ENCODE measurements around the gene AKAP11.

AKAP11 gene

DNA sequence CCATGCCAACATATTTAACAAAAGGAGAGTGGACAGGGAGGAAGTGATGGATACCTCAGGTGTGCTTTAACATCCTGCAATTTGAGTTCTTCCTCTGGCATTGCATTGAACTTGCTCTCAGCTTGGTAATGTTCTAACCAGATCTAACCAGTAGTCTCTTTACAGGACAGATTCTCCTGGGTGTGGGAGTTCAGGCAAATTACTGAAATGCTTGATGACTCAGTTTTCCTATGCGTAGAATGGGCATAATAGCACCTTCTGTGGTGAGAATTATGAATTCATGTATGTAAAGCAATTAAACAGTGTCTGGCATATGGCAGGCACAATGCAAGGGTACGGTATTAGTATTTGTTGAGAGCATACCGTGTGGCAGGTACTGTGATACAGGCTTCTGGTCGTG, 3.6 kb downstream of the AKAP11 start:
- DNase-seq = no peak

DNA sequence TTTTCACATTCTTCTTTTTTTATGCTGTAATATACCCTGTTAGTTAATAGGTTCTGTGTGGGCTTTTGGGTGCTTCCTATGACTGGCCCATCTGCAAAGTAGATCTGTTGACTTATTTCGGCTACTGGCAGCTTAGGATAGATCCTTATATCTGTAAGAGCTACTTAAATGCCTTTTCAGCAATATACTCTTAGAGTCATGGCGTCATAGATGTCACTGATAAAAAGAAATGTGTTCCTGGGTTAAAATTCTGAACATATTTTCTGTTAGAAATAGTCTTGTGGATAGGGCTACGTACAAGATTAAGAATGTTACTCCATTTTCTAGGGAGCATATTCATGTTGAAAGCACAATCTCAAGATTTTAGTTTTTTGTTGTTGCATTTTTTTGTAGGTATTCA, 4.7 kb downstream of the AKAP11 start:
- DNase-seq = no peak

DNA sequence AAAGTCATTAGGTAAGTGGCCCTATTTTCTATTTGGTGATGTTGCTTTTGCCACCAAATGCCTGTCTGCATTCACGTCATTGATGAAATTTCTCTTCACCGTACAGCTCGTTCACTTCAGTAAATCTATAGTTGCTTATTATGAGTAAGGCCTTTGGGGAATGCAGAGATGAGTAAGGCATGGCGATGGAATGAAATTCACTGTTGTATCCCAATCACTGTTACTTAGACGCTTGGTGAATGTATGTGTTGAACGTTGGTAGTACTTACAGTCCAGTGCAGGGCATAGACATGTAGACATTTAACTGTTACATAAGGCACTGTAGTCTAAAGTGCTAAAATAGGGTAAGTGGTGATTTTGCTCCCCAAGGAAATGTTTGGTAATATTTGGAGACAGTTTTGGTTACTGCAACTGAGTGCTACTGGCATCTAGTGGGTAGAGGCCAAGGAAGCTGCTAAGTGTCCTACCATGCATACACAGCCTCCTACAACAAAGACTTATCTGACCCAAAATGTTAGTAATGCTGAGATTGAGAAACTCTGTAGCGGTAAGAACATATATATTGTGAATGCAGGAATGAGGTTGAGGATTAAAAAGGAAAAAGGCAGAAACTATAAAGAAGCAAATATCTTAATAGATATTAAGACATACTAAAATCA, 5.8 kb downstream of the AKAP11 start:
- DNase-seq = no peak

DNA sequence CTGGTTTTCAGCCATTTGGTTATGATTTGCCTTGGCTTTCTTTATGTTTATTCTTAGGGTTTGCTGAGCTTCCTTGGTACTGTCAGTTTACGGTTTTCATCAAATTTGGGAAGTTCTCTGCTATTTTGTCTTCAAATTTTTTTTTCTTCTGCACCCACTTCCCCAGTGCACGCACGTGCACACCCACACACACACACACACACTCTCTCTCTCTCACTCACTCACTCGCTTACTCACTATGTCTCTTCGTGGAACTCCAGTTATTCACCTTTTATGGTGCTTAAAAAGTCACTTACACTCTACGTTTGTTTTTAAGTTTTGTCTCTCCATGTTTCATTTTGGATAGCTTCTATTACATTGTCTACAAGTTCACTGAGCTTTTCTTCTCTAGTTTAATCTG, 7.1 kb downstream of the AKAP11 start:
- no peak for DNase-seq

DNA sequence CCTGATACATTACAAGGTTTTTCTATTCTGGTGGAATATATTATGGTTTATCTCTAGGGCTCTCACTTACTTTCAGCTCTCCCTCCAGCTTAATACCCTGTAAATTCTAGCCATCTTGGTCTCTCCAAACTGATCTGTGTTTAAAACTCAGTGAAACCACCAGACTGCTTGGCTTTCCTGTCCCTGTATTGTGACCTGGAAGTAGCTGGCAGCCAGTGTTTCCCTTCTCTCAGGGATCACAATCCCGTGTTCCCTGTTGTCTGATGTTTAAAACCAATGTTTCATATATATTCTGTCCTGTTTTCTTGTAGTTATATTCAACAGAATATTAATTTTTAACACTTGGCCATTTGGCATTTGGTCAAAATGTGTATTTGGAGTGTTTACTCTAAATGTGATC, 8.0 kb downstream of the AKAP11 start:
- DNase-seq = no peak

DNA sequence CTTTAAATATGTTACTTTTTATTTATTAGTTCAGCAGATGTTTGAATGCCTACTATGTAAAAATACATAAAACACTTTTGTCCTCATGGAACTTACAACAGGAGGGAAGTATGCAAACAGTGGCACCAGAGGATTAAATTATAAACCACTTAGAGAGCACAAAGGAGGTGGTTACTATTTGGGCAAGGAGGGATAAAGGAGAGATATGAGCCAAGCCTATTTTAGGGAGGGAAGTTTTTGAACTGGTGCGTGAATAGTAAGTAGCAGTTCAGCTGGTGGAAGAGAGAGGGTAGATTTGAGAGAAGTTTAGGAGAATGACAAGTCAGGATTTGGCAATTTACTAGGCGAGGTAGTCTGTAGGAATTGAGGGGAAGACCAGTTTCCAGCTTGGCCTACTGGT, 8.6 kb downstream of the AKAP11 start:
- no peak for DNase-seq

DNA sequence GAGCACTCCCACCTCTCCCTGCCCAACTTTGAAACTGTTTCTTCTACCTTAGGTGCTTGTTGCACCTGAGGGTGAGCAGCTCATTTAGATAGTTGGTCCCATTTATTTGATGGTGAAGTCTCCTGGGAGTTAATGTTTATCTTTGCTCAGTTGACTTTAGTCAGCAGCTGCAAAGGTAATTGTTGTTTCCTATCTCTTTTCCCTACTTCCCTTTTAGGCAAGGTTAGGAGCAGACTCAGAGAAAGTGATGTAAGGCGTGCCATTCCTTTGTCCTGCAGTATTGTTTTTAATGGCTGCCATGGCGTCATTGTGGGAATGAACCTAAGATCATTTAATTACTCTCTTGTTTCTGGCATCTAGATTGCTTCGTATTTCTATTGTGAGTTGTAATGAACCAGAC, 11.6 kb downstream of the AKAP11 start:
- no peak for DNase-seq

DNA sequence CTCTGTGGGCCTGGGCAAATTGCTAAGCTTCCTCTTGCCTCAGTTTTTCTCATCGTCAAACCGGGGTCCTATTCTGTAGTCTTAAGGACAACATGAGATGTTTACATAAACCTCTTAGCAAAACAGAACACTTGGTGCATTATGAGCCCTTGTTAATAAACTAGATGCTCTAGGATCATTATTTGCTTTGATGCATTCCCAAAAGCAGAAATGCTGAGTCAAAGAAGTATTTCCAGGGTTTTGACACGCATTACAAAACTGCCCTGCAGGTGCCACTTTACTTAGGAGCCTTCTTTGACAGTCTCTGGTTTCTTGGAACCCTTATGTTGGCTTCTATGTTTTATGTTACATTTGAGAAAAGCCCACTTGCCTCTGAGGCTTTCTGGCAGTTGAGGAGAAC, 12.1 kb downstream of the AKAP11 start:
- DNase-seq = no peak

DNA sequence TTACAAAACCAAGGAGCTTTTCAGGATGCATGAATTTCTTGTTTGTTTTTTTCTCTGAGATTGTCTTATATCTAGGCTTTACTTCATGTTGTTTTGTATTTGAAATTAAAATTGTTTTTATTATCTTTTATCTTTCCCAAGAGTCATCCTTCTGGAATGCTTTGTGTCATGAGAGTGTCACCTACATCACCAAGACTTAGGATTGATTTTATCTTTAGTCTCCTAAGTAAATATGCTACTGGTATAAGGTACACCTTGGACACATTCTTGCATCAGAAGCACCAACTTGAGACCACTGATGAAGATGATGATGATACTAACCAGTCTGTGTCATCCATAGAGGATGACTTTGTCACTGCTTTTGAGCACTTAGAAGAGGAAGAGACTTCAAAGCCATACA, 26.4 kb downstream of the AKAP11 start:
- DNase-seq = no peak

DNA sequence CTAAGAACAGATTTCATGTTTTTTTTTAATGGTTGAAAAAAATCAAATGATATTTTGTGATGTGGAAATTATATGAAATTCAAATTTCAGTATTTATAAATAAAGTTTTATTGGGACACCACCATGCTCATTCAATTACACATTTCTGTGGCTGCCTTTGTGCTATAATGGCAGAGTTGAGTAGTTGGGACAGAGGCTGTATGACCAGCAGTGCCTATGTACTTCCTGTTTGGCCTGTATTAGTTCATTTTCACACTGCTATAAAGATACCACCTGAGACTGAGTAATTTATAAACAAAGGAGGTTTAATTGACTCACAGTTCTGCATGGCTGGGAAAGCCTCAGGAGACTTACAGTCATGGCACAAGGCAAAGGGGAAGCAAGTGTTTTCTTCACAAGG, 33.6 kb downstream of the AKAP11 start:
- DNase-seq = no peak

DNA sequence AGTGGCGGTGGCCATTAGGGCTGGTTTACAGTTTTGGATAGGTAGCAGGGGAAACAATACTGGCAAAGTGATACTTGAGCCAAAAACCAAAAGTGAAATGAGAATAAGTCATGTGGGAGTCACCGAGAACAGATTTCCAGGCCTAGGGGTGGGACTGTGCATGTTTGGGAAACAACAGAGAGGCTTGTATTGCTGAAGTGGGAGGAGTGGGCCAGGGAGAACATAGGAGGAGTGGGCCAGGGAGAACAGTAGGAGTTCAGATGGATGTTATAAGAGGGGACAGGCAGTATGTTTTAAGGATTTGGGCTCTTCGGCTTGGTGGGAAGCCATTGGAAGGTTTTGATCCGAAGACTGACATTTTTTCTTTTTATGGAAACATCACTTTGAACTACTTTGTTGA, 35.5 kb downstream of the AKAP11 start:
- no peak for DNase-seq

DNA sequence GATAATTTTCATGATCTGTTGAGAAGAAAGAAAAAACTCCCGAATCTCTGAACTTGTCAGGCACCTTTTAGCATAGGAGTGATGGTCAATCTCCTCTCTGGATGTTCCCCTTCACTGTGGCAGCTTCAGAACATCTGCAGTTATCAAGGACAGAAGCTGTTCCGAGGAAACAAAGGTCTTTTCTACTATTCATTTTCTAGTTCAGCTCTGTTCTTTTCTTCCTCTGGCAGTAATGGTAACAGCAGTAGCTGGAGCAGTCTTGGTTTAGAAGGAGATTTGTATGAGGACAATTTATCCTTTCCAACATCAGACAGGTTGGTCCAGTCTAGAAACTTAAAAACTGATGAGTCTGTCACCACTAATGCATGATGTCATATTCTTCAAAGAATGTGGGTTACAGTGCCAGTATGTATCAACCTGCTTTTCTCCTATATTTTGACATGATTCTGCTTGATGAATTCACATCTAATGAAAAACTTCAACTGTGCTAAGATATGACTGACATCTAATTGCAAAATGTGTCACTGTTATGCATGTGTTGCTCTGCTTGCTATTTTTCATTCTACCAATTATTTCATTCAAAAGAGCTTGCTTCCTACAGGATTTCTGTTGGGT, 41.0 kb downstream of the AKAP11 start:
- DNase-seq = no peak

DNA sequence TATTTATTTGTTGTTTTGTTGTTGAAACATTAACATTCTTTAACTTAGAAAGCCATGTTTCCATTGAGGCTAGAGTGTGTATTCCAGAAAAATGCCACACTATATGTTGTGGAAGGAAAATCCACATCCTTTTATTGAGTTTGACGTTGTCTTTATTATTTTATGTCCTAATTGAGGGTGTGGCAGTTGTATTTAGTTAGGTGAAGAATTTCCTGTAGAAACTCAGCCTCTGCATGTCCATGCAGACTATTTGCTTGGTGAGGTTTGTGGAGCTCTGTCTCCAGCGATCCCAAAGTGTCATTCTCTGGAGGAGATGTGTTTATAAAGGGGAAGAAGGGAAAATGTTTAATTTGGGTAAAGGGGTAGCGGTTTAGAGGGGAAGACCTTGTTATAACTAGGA, 46.6 kb downstream of the AKAP11 start:
- DNase-seq = no peak

DNA sequence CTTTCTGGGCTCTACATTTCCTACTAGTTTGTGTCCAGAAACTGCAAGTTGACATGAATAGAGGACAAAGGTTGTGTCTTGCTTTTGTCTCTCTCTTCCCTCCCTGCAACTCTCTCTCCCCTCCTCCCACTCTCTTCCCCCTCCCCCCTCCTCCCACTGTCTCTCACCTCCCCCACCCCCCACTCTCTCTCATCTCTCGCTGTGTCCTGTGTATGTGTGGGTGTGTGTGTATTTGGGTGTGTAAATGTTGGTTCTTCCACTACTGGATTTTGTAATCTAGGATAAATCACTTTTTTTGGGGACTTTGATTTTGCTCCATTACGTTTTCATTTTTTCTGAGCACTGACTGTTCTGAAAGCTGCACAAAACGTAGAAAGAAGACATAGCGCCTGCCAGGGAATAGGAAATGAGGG, 48.4 kb downstream of the AKAP11 start:
- no peak for DNase-seq

DNA sequence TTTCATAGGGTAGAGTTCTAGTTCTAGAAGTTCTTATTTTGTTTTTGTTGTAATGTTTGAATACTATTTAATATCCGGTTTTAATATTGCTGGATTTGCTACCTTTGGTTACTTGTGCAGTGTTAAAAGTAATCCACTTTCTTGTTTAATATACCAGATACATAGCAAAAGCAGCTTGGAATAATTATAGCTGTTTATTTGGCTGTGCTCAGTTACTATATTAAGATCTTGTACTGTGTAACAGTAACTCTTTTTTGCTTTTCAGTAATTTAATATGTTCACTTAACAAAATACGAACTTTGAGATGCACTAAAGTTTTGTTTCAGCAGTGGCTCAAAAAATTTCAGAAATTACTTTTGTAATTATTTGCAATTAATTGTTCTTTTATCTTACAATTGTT, 50.9 kb downstream of the AKAP11 start:
- DNase-seq = no peak

DNA sequence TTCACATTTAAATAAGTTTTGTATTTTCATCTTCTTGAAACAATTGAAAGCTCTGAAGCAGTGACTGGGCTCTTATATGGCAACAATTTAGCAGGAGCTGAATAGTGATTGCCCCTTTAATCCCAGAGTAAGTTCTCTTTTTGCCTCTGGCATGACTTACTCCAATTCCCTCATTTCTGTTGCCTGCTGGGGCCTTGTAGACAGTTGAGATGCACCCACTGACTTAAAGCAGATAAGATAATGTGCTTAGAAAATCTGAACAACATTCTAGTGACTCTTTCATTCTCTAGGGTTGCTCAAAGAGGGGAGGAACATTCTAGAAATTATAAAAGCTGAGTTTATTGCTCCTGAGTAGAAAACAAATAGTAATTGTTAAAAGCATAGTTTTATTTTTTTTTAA, 52.8 kb downstream of the AKAP11 start:
- no peak for DNase-seq

DNA sequence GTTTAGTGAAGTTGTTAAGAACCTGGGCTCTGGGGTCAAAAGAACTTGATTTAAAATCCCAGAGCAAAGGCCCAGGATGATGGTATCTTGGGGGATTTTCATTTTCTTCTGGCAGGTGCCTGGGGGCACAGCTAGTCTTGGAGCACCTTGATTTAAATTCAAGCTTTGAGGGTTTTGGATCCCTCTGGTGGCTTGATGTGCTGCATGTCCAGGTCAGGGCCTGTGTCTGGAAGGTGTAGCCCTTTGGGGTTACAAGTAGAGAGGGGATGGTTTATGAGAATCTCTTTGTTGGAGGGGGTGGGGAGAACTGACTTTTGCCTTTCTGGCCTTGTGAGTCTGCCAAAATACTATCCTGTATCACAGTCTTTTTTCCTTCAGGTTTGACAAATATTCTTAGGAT, 55.8 kb downstream of the AKAP11 start:
- no peak for DNase-seq

DNA sequence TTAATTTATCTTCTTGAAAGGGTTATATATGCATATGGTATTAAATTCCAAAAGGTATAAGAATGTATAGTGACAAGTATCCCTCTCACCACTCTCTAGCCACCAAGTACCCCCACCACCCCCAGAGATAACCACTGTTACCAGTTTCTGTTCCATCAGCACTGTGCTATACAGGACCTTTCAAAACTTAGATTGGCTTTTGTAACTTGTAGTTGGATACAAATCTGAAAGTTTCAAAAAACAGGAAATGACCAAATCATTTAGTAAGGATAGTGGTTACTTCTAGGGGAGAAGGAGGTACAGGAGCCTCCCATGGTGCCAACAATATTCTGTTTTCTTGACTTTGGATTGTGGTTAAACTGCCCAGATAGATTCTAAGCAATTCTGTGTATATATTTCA, 56.7 kb downstream of the AKAP11 start:
- DNase-seq = no peak

DNA sequence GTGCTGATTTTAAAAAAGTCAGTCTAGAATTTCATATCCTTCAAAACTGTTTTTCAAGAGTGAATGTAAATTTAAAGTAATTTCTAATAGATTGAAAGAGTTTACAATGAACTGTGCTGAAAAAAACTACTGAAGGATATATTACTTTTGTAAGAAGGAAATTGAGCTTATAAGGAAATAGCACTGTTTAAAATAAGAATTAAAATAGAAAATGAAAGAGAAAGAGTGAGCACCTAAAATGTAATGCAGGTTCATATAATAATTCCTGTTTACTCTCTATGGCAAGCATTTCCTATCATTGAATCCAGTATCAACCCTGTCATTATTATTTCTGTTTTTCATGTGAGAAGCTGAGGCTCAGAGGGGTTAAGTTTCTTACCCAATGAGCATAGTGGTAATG, 57.3 kb downstream of the AKAP11 start:
- DNase-seq = no peak

DNA sequence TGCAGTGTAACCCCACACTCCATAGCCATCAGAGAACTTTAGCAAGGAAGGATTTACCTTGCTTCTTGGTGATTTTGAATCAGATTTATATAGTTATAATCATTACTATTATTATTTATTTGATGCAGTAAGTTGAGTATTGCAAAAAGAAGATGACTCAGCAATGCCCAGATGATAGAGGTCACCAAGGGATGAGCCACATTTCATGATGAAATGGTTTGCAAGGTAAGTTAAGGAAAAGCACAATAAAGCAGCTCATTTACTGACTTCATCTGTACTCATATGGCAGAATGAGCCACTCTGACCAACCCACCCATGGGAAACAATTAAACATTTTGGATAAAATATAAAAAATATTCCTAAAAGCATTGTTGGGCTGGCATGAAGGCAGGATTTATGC, 59.1 kb downstream of the AKAP11 start:
- DNase-seq = no peak

DNA sequence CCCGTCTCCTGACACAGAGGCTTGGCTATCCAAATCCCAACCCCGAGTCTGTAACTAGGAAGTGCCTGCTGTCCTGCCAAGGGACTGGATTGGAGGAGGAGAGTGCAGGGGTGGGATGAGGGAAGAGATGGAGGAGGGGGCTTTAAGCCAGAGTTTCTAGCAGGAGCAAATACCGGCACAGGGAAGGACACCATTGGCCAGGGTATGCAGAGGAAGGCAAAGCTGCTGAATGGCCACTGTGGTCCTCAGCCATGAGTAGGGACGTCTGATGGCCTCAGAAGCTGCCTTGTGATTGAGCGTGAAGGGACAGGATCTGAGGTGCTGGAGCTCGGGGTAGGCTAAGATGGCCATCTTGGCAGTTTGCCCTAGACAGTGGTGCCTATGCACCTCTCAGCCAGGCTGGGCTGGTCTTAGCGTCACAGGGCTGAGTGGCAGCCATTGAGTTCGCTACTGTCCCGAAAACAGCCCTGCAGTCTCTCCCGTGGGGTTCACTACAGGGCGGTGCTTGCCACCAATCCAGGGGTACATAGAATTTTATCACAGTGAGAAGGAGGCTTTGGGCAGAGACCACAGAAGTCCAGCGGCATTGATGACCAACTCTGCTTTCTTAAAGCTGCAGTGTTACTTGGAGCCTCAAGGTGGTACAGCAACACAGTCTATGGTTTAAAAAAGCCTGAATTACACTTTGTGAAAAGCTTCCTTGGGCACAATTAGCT, 61.8 kb downstream of the AKAP11 start:
- DNase-seq = no peak

DNA sequence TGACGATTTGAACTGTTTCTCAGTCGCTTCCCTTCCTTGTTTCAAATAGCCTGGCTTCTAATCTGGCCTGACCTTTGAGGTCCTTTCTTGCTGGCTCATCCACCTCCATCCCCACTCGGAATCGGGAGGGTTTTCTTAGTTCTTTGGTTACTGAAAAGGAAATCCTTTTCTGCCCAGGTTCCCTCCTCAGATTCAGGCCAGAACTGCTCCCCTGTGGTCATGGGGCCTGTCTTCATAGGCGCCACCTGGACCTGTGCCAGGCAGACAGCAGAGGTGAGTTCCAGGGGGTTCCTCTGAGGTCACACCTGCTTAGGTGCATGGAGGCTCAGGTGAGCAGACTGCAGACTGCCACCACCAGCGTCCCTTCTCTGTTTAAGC, 62.4 kb downstream of the AKAP11 start:
- no peak for DNase-seq

DNA sequence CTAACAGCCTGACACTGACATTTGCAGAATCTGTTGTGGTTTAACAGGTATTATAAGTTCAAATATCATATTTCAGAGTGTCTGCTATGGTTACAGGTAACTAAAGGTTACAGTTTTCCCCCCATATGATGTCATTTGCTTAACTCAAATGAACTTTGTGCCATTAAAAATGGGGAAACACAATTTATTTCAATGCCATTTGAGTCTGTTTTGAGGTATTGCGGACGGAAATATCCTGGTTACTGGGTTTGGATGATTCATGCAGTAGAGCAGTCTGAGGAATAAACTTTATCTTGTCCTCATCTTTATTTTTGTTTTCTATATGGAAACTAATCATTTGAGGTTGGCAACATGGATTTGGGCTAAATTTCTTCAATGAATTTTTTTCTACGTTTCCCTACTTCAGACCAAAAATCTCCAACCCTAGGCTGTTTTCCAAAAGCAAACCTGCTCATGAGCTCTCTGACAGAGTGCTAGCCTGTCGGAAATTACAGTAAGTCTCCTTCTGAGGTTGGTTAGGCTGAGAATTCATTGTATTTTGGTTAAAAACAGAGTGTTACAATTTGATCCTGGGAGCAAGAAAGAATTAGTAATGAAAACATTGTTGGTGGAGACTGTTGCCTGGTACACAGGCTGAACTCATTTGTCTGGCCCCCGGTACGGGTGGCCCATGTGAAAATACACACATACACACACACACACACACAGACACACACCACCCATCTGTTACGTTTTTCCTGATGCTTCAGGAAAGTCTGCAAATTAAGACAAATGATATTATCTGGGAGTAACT, 66.1 kb downstream of the AKAP11 start:
- no peak for DNase-seq

DNA sequence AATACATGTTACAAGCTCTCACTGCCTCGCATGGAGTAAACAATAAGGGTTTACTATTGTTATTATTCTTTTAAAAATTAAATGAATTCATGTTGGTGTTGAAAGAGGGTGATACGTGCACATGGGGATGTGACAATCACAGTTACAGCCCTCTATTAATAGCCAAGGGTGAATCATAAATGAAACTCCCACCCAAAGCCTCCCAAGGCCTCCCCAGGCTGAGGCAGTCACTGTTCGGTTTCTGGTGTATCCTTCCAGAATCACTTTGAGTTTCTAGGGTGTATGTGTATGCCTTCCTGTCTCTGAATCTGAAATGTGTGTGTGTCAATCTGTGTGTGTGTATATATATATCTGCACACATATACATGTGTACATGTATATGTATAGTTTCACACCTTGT, 73.4 kb downstream of the AKAP11 start:
- no peak for DNase-seq
